ENCODE measurements around the gene CLCA4. TPM values are rescaled to one million over a fixed set of nuclear protein-coding genes. Genes with fewer than 3 reads are reported as not detected.

CLCA4 gene
- total RNA-seq, 1 donor from 2014 or later, result not detected

GRCh38 chr1:86621286-86621685 is 74.4 kb downstream of the CLCA4 start:
- no peak overlapping the region for H3K27ac Mint-ChIP-seq (ENCODE audit: unreplicated experiment)
- H3K27me3 Mint-ChIP-seq (ENCODE audit: low read depth), result peaks cover 14% of the 10 kb centered on the region
- H3K9me3 Mint-ChIP-seq (ENCODE audit: low read depth), result peaks cover 14% of the 10 kb centered on the region
- TF ChIP-seq CTCF (IDR thresholded peaks at IDR 0.05), result no peak
- DNase-seq (ENCODE audit: low spot score), result no peak
- peaks cover 2% of the 10 kb centered on the region for H3K36me3 Mint-ChIP-seq (ENCODE audit: low read depth)
- H3K4me3 Mint-ChIP-seq (ENCODE audit: unreplicated experiment), result no peak overlapping the region
- no peaks in the 10 kb centered on the region for H3K4me1 Mint-ChIP-seq (ENCODE audit: low read depth)

Other genes starting within 250 kb of the CLCA4 start
- gene ODF2L, start 150.8 kb upstream of the CLCA4 start, total RNA-seq, result 26.7 to 34.4 TPM (median 28.2 TPM) in 3 replicates
- 0.31 TPM in 1 of 3 replicates, not detected in the others for gene CLCA2, start 122.9 kb upstream of the CLCA4 start, total RNA-seq
- not detected in 3 replicates for gene CLCA1, start 78.2 kb upstream of the CLCA4 start, total RNA-seq
- 118 to 135 TPM (median 133 TPM) in 3 replicates for gene SH3GLB1, start 157.5 kb downstream of the CLCA4 start, total RNA-seq

Measured in chondrocyte (in vitro differentiated cells).